NCI-H2196 (cell line): ENCODE data around the gene ZNF683.
"Not testable (repeated sequence)": the region's sequence is repeated elsewhere in the genome, so short reads cannot be mapped to it uniquely, and the experiment has no call there.

Experiments used
- DNase-seq: peaks from one replicate; lab custom pipeline; 2025; ENCODE audit not compliant: unreplicated experiment; lab: John Stamatoyannopoulos, UW

Gene ZNF683

GRCh38 chr1:26385063-26385462, 12.5 kb upstream of the ZNF683 start:
- DNase-seq: not testable (repeated sequence)

GRCh38 chr1:26384076-26384475, 11.5 kb upstream of the ZNF683 start:
- no peak for DNase-seq

DNA sequence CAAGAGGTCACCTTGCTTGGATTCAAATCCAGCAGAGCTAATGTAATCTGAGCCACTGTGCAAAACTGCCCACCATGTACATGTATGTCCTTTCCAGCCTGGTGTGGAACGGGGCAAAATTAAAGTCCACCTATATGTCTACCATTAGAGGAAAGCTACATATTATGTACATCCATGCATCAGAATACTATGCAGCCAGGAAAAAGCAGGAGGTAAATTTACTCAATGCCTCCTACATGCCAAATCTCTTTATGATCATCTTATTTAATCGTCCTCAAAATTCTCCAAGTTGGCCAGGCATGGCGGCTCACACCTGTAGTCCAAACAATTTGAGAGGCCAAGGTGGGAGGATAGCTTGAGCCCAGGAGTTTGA, 6.3 kb upstream of the ZNF683 start:
- DNase-seq: no peak

DNA sequence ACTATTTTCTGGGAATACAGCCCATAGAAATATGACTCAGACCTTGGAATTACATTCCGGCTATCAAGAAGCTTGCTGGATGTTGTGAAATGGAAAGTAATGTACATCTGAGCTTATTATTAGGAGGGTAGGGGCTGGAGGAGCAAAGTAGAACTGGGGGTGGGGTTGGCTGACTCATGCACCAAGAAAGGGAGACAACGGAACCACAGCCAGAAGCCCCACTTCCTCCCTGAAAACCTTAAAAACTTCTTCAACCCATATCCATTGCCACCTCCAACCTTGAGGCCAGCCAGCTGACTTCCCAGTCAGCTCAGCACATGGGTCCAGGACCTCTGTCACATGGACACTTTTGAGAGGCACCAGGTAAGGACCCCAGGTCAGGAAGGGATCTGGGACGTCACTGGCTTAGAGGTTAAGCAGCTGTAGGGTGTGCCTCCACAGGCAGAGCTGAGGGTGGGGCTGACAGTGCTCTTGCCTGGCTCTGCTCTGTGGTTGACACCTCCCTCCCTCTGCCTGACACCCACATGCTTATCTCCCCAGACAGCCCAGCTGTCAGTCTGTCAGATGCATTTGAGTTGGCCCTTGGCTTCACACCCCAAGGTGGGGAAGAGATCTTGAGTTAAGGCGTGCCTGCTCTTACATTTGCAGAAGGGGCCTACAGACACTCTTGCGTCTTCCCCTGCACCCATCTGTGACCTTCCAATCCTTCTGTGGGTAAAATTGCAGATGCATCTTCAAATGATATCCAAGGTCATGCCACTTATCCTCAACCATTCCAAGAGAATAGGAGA, 5.7 kb upstream of the ZNF683 start:
- no peak for DNase-seq

GRCh38 chr1:26376050-26376449, 3.5 kb upstream of the ZNF683 start:
- DNase-seq: no peak

DNA sequence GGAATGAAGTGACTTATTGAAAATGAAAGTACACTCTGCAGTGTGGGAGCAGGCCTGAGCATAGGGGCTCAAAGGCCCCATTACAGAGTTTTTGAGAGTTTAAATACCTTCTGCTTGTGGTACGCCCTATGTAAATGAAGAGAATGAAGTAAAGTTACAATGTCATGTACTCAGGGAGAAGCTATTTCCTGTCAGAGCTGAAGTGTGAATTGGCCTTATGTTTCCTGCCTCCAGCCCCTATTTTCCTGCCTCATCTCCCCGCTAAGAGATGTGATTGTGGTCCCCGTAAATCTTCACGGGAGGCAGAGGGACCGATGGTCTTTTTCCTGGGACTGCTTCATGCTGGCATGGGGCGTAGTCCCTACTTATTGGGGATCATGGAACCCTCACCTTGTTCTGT, 2.5 kb upstream of the ZNF683 start:
- DNase-seq: no peak

GRCh38 chr1:26374361-26374760, 1.8 kb upstream of the ZNF683 start:
- not testable (repeated sequence) for DNase-seq

GRCh38 chr1:26373789-26374188, 1.2 kb upstream of the ZNF683 start:
- no peak for DNase-seq

DNA sequence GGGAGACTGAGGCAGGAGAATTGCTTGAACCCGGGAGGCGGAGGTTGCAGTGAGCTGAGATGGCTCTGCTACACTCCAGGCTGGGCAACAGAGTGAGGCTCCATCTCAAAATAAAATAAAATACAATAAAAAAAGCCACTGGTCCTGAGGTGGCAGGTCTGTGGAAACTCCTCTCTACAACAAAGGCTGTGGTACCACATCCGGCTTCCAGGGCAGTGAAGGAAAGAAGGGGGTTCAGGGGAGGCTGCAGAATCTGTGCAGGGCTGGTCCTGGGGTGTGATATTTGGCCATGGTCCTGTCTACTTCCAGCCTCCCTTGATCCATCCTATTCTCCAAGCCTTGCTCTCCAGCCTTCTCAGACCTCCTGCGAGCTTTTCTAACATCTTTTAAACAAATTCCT, 731 bp upstream of the ZNF683 start:
- no peak for DNase-seq

GRCh38 chr1:26372039-26372438, 511 bp downstream of the ZNF683 start:
- no peak for DNase-seq

DNA sequence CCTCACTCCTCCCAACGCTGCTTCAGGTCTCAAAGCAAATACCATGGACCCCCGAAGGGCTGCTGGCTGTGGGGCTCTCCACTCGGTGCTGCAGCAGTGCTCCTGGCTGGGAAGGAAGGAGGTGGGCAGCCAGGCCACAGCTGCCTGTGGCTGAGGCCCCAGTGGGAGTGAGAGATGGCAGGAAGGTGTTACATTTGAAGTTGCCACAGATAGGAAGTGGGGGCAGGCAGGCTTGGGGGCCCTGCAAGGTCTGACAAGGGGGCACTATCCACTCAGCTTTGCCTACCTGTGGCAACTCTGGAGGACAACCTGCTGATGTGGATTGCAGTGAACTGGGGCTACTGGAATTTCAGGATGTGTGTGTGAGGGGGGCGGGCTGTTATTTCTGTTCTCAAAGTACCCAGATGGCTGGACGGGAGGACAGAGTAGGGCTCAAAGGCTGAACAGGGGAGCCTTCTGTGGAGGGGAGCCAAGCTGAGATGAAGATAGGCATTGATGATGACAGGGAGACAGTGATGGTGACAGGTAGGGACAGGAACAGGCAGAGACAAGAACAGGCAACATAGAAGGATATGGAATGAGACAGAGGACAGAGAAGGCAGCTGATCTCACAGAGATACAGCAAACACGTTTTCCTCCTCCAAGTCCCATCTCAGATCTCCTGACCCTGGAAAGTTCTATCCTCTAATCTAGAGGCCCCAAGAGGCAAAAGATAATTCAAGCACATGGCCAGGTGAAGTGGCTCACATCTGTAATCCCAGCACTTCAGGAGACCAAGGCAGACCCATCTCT, 1.8 kb downstream of the ZNF683 start:
- no peak for DNase-seq

DNA sequence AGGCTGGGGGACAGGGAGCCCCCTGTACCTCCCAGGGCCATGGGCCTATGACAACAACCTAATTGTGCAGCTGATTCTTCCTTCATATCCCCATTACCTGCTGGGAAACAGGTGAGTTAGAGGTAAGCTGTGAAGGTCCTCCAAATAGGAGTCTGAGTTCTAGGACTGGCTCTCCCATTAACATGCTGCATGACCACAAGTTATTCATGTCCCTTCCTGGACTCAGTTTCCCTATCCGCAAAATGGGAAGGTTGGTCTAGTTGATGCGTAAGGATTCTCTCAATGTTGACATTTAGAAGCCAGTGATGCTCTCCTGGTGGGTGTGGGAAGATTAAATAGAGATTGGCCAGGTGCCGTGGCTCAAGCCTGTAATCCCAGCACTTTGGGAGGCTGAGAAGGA, 4.1 kb downstream of the ZNF683 start:
- DNase-seq: no peak

DNA sequence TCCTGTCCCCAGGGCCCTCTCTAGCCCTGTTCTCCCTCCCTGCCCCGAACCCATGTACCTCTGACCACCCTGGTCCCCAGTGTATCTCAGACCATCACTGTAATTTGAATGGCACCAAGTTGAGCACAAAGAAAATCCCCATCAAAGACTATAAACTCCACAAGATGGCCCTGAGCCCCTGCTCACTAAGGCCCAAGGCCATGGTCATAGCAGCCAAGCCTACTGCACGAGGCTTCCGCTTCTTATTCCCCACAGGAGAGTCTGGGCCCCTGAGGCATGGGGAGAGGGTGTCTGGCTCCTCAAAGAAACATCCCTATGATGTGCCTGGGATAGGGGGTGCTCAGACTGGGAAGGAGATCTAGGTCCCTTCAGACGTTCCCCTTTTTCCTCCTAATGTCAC, 4.5 kb downstream of the ZNF683 start:
- DNase-seq: no peak

- no peak for DNase-seq
These were observed 5.1 kb downstream of the ZNF683 start for GRCh38 chr1:26367441-26367840.

GRCh38 chr1:26364956-26365355, 7.6 kb downstream of the ZNF683 start:
- no peak for DNase-seq

DNA sequence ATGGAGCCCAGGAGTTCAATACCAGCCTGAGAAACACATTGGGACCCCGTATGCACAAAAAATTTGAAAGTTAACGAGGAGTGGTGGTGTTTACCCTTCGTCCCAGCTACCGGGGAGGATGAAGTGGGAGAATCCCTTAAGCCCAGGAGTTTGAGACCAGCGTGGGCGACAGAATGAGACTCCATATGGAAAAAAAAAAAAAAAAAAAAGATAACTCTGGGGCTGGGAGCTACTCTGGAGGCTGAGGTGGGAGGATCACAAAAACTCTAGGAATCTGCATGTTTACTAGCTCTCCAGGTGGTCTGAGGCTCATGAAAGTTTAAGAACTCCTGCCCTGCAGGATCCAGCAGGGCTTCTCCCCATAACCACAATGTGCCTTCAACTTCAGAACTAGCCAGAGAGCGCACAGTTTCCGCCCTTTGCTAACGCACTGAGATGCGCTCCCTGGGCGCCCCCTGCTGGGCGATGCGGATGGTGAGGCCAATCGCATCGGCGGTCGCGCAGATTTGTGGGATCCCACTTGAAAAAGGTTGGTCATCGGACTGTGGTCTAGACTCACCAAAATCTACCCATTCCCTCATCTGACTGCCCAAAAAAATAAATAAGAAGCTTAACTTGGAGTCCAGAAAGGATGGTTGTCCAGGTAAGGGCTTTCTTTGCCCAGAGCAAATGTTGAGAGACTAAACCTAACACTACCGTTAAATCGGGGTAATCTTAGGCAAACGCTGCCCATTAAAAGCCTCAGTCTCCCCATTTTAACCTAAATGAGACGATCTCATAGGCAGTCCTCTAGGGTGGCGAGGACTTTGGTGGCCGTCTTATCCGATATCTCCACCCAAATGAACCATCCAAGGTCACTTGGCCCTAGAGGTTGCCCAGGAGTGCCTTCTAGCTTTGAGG, 8.8 kb downstream of the ZNF683 start:
- DNase-seq: peak; percentile 34

DNA sequence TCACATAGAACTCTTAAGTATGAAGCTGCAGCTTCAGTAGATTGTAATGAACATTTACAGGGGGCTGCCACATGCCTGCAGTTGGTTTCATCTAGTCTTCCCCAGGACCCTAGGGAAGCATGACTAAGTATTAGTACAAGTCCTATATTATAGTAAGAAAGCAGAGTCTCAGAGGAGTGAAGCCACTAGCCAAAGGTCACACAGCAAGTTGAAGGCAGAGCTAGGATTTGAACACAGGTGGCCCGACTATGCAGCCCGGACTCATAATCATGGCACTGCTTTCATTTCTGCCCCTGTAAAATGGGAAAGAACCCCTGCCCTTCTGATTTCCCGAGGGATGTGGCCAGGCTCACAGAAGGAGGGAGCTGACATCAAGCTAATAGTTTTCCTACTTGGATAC, 10.2 kb downstream of the ZNF683 start:
- DNase-seq: no peak

GRCh38 chr1:26361605-26362122, 10.9 kb downstream of the ZNF683 start:
- DNase-seq: no peak

GRCh38 chr1:26360807-26361604, 11.5 kb downstream of the ZNF683 start:
- DNase-seq: no peak
